Upper lobe of left lung (tissue), 4 donors: ENCODE data around the gene KIRREL3.

ENCODE experiments used
- CTCF ChIP-seq, 6 experiments: fragments of 450-650 bp in 4 of 6; fragments of 200-600 bp in 2 of 6; sonication (generic) in 2 of 6; IDR thresholded peaks; one replicate each; pipeline ENCODE4 v1.5.1; 2016 to 2019; ENCODE audit warnings: antibody characterized with exemption in 6 of 6
- EP300 ChIP-seq, 4 donors: sonication (generic); formaldehyde crosslinking; IDR thresholded peaks; one replicate each; pipeline ENCODE4 v1.5.1; 2017; ENCODE audit warnings: antibody characterized with exemption in 4 of 4, control low read depth in 2 of 4
- POLR2AphosphoS5 ChIP-seq, 2 donors: sonication (generic); formaldehyde crosslinking; IDR thresholded peaks; one replicate each; pipeline ENCODE4 v1.5.1; 2017; ENCODE audit warnings: antibody characterized with exemption in 2 of 2

- no peak for TF ChIP-seq POLR2AphosphoS5 (IDR thresholded peaks at IDR 0.05)
- no peak for TF ChIP-seq EP300 (IDR thresholded peaks at IDR 0.05)
- no peak for TF ChIP-seq CTCF (IDR thresholded peaks at IDR 0.05)
Measured at GRCh38 chr11:126722006-126722736, 278.4 kb downstream of the KIRREL3 start.
